GM12878 (cell line): ENCODE measurements around the gene MAP3K10.

Source experiments
- JUNB ChIP-seq: IDR thresholded peaks from 2 replicates; pipeline ENCODE4 v1.6.1; 2016; ENCODE audit warnings: antibody characterized with exemption, mild to moderate bottlenecking
- JUND ChIP-seq: IDR thresholded peaks from 2 replicates; pipeline ENCODE4 v1.6.1; 2012; ENCODE audit warnings: low read depth, mild to moderate bottlenecking, low read length, improper control_type of control experiment, moderate library complexity
- MEF2A ChIP-seq: IDR thresholded peaks from 2 replicates; pipeline ENCODE4 v1.6.1; 2011; ENCODE audit warnings: low read depth, mild to moderate bottlenecking, low read length, moderate library complexity; ENCODE audit not compliant: insufficient read depth
- POLR2A ChIP-seq: IDR thresholded peaks from 2 replicates; pipeline ENCODE4 v1.6.1; 2011; ENCODE audit warnings: low read depth, mild to moderate bottlenecking, low read length
- ZNF274 ChIP-seq: IDR thresholded peaks from one replicate; pipeline ENCODE4 v1.8.0; 2011; ENCODE audit not compliant: insufficient read length, insufficient read depth
- TF ChIP-seq, protein P1 (sequence below), 3 experiments: IDR thresholded peaks in 2 of 3; conservative IDR thresholded peaks in 1 of 3; 2 replicates each; pipeline ENCODE4 v1.5.1; 2011; ENCODE audit warnings: low read depth in 3 of 3, low read length in 3 of 3, mild to moderate bottlenecking in 3 of 3, control low read depth in 2 of 3, moderate library complexity in 2 of 3, inconsistent platforms in 1 of 3, mixed read lengths in 1 of 3; ENCODE audit not compliant: control insufficient read depth in 2 of 3, insufficient read depth in 1 of 3; ENCODE audit errors: extremely low read depth in 1 of 3

DNA sequence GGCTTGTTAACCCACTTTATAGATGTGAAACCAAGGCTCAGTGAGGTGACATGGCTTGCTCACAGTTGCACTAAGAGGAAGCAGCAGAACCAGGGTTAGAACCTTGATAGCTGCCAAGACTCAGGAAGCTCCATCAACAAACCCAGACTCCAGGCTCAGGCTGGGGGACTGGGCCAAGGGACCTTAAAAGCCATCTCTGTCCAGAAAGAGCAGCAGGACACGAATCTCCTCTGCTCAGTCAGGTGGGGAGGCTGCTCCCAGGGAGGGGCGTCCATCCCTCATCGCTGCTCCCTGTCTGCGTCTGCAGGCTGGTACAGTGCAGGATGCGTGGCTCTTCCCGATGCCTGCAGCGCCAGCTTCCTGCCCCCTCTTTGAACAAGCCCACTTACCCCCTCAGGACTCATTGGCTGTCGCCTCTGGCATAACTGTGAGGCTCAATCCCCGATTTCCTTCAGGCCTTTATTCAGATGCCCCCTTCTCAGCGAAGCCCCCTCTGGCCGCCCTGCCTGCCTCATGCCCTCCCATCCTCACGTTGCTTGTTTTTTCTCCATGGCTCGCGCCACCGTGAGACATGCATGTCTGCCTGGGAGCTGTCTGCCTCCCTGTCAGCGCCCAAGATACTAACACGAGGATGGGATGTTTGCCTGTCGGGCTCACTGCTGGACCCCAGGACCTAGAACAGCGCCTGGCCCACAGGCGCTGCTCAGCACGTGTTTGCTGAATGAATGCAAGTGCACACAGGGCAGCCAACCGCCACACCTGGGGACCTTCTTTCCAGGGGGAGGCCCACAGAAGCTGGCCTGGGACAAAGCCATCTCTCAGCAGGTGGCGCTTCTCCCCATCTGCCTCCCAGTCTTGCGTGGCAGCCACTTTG is 72.5 kb downstream of the MAP3K10 start:
- TF ChIP-seq MEF2A (no peak), ZNF274 (no peak), POLR2A (no peak; the same call in 1 of the 2 replicates), JUND (no peak), JUNB (no peak)
- TF ChIP-seq, protein P1, sequence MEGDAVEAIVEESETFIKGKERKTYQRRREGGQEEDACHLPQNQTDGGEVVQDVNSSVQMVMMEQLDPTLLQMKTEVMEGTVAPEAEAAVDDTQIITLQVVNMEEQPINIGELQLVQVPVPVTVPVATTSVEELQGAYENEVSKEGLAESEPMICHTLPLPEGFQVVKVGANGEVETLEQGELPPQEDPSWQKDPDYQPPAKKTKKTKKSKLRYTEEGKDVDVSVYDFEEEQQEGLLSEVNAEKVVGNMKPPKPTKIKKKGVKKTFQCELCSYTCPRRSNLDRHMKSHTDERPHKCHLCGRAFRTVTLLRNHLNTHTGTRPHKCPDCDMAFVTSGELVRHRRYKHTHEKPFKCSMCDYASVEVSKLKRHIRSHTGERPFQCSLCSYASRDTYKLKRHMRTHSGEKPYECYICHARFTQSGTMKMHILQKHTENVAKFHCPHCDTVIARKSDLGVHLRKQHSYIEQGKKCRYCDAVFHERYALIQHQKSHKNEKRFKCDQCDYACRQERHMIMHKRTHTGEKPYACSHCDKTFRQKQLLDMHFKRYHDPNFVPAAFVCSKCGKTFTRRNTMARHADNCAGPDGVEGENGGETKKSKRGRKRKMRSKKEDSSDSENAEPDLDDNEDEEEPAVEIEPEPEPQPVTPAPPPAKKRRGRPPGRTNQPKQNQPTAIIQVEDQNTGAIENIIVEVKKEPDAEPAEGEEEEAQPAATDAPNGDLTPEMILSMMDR (IDR thresholded peaks at IDR 0.05 in 2 of 3, conservative IDR thresholded peaks at IDR 0.05 in 1 of 3; ENCODE audit: control insufficient read depth in 2 of 3, extremely low read depth in 1 of 3, insufficient read depth in 1 of 3, low read depth in 3 of 3, low read length in 3 of 3): no peak
